ENCODE data around the gene C5orf63.

DNA sequence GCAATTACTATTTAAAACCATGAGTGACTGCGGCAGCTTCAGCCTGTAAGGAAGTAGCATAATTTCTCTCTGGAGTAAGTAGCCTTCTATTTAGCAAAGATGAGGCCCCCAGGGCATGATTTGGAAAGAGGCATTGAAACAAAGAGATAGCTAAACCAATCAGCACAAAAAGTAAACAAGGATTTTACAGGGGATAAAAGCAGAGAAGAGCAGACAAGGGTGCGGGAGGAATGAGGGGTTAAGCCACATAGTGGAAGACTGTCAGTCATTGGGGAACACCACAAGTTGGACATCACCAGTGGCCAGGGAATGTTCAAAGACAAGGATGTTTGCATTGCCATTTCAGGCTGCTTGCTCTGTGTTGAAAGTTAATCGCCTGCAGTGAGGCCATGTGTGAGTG, 24.0 kb upstream of the C5orf63 start:
- TF ChIP-seq CTCF (IDR thresholded peaks at IDR 0.05): no peak
- TF ChIP-seq EZH2 (IDR thresholded peaks at IDR 0.05; ENCODE audit: borderline replicate concordance, insufficient read depth, low read depth, low read length, poor library complexity, severe bottlenecking): no peak
